ENCODE results near the gene AP1AR. TPM values are rescaled to one million over a fixed set of nuclear protein-coding genes. Genes with fewer than 3 reads are reported as not detected.
"Not testable (repeated sequence)": the region's sequence is repeated elsewhere in the genome, so short reads cannot be mapped to it uniquely, and the experiment has no call there.

The AP1AR gene
- total RNA-seq, 4 donors from 2014 or later, result 13.4 to 22.7 (median 15.6) TPM

- no peak overlapping the region for H3K4me3 ChIP-seq
- no peak for TF ChIP-seq POLR2A (IDR thresholded peaks at IDR 0.05)
- TF ChIP-seq POLR2AphosphoS5 (IDR thresholded peaks at IDR 0.05), result no peak
- TF ChIP-seq, protein P1, sequence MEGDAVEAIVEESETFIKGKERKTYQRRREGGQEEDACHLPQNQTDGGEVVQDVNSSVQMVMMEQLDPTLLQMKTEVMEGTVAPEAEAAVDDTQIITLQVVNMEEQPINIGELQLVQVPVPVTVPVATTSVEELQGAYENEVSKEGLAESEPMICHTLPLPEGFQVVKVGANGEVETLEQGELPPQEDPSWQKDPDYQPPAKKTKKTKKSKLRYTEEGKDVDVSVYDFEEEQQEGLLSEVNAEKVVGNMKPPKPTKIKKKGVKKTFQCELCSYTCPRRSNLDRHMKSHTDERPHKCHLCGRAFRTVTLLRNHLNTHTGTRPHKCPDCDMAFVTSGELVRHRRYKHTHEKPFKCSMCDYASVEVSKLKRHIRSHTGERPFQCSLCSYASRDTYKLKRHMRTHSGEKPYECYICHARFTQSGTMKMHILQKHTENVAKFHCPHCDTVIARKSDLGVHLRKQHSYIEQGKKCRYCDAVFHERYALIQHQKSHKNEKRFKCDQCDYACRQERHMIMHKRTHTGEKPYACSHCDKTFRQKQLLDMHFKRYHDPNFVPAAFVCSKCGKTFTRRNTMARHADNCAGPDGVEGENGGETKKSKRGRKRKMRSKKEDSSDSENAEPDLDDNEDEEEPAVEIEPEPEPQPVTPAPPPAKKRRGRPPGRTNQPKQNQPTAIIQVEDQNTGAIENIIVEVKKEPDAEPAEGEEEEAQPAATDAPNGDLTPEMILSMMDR (IDR thresholded peaks at IDR 0.05), result no peak
- no peak for TF ChIP-seq EP300 (IDR thresholded peaks at IDR 0.05)
- peaks cover 3% of the 10 kb centered on the region for H3K4me1 ChIP-seq
- no peak overlapping the region for H3K27ac ChIP-seq
- WGBS, result 65% methylated on average over 3 of the region's 3 CpGs
- H3K27me3 ChIP-seq, result no peaks in the 10 kb centered on the region
- H3K9me3 ChIP-seq, result no peaks in the 10 kb centered on the region
- DNase-seq (ENCODE audit: low spot score in 2 of 2), result no peak
- H3K36me3 ChIP-seq, result no peaks in the 10 kb centered on the region
These were observed 58.8 kb downstream of the AP1AR start for GRCh38 chr4:112290341-112290740.

DNA sequence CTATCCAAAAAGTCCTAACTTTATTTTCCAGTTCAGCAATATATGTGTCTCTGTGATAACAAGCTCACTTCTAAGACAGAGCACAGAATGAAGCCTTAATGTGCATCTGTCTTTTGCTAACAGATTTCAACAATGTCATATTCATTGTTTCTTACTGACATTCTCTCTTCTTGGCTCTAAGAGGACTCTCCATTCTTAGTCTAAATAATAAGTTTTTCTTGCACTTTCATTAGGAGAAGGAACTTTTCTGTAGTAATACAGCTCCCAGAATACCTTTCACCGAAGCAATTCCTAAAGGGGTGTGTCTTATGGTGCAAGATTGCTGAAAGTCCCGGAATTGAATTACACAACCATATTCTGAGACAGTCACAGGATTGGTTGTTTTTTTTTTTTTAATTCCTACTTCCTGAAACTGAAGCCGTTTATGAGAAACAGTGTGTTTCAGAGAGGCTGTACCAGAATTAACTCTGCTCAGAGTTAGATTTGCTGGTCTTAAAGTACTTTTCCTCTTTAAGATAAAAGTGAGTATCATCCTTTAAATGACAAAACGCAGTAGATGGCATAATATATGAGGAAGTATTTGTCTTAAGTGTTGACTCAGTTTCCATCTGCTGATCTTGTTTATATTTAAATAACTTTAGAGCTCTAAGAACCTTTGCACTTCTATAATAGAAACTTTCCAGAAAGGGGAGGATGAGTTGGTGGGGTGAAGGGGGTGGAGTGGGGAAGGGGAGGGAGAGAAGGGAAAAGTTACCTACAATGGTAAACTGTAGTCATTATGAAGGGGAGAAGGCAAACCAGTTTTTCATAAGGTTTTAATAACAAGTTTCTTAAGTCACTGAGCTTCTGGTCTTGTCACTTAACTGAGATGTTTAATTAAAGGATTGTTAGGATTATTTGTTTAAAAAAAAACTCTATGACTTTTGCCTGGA lies 65.6 kb downstream of the AP1AR start, which contains the start of gene ALPK1:
TSS of gene ALPK1 (plus strand) at position 421 of the 932 bp plus-strand sequence.
- no peaks in the 10 kb centered on the region for H3K27me3 ChIP-seq
- TF ChIP-seq POLR2A (IDR thresholded peaks at IDR 0.05) (peak in 1 of 2 donors; percentile 68), POLR2AphosphoS5 (IDR thresholded peaks at IDR 0.05) (peak in 1 of 3 donors; percentile 53)
- TF ChIP-seq, protein P1 (IDR thresholded peaks at IDR 0.05), result no peak
- no peaks in the 10 kb centered on the region for H3K9me3 ChIP-seq
- H3K36me3 ChIP-seq, result peaks cover 8% of the 10 kb centered on the region
- peak within 1 kb of the TSS; percentile 77 for H3K27ac ChIP-seq
- H3K4me3 ChIP-seq, result peak within 1 kb of the TSS; percentile 42
- DNase-seq (ENCODE audit: low spot score in 2 of 2), result no peak
- H3K4me1 ChIP-seq, result peaks cover 20% of the 10 kb centered on the region
- WGBS, result 0% methylated on average over 4 of the region's 4 CpGs

GRCh38 chr4:112299721-112300120 lies 68.1 kb downstream of the AP1AR start:
- 87% methylated on average over 4 of the region's 4 CpGs for WGBS
- H3K4me3 ChIP-seq, result no peak overlapping the region
- DNase-seq (ENCODE audit: low spot score in 2 of 2), result no peak
- H3K4me1 ChIP-seq, result peaks cover 20% of the 10 kb centered on the region
- peaks cover 14% of the 10 kb centered on the region for H3K36me3 ChIP-seq
- H3K27ac ChIP-seq, result no peak overlapping the region
- TF ChIP-seq, protein P1 (IDR thresholded peaks at IDR 0.05), result no peak
- TF ChIP-seq POLR2A (IDR thresholded peaks at IDR 0.05) (no peak), POLR2AphosphoS5 (IDR thresholded peaks at IDR 0.05) (no peak), EP300 (IDR thresholded peaks at IDR 0.05) (no peak)
- H3K27me3 ChIP-seq, result no peaks in the 10 kb centered on the region
- no peaks in the 10 kb centered on the region for H3K9me3 ChIP-seq

DNA sequence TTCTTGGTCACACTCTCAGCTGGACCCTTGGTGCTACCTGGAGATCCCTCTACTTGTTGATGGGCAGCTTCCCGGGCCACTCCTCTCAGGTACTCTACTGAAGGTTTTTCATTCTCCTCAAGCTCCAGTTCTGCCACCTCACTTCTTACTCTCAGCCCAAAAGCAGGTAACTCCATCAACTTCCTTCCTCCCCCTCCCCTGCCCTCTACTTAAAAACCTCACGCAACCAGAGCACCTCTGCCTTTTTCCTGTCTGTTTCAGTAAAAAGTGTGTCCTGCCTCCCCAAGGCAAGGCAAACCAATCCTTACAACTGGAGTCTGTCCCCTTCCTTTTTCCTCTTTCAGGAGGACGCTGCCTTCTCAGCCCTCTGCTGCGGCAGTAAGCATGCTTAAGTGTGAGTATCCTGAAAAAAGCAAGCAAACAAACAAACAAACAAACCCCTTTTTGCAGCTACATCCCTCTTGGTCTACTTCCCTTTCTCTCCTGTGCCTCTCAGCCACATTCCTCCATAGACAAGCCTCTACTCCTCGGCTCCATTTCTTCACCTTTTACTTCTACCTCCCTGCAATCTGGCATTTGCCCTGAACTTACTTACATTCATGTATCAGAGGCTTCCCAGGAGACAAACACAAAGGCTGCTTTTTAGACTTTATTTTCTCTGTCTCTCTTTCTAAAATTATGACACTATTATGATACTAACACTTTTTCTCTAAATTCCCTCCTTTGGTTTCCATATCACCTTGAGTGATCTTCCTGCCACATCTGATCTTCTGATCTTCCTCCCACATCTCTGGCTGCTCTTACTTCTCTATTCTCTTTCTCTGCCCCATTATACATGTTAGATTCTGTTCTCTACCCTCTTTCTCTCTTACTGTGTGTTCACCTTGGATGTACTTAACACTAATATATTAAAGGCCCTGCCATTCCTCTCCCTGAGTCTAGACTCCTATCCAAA lies 71.0 kb downstream of the AP1AR start:
- DNase-seq (ENCODE audit: low spot score in 2 of 2), result no peak
- Histone ChIP-seq H3K4me3 (no peak overlapping the region), H3K27me3 (no peaks in the 10 kb centered on the region), H3K27ac (no peak overlapping the region), H3K9me3 (no peaks in the 10 kb centered on the region), H3K4me1 (peaks cover 13% of the 10 kb centered on the region), H3K36me3 (peaks cover 14% of the 10 kb centered on the region)
- no peak for TF ChIP-seq POLR2A (IDR thresholded peaks at IDR 0.05)
- TF ChIP-seq EP300 (IDR thresholded peaks at IDR 0.05), result no peak
- no peak for TF ChIP-seq POLR2AphosphoS5 (IDR thresholded peaks at IDR 0.05)
- TF ChIP-seq, protein P1 (IDR thresholded peaks at IDR 0.05), result no peak
- 83% methylated on average over 5 of the region's 5 CpGs for WGBS

GRCh38 chr4:112305477-112305876 lies 73.9 kb downstream of the AP1AR start:
- H3K27me3 ChIP-seq; H3K4me3 ChIP-seq; H3K4me1 ChIP-seq; H3K9me3 ChIP-seq; DNase-seq (ENCODE audit: low spot score in 2 of 2); H3K27ac ChIP-seq: not testable (repeated sequence)
- WGBS, result 100% methylated on average over 2 of the region's 3 CpGs
- peaks cover 14% of the 10 kb centered on the region for H3K36me3 ChIP-seq

DNA sequence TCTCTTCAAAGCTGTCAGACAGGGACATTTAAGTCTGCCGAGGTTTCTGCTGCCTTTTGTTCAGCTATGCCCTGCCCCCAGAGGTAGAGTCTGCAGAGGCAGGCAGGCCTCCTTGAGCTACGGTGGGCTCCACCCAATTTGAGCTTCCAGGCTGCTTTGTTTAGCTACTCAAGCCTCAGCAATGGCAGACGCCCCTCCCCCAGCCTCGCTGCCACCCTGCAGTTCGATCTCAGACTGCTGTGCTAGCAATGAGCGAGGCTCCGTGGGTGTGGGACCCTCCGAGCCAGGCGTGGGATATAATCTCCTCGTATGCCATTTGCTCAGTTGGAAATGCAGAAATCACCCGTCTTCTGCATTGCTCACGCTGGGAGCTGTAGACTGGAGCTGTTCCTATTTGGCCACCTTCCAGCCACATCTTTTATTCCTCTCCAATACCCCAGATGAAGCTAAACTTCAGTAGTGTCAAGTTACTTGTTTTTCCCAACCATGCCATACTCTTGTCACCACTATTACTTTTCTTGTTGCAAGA lies 77.7 kb downstream of the AP1AR start:
- not testable (repeated sequence) for DNase-seq (ENCODE audit: low spot score in 2 of 2); H3K36me3 ChIP-seq; H3K4me1 ChIP-seq; H3K27ac ChIP-seq; H3K9me3 ChIP-seq; H3K27me3 ChIP-seq
- WGBS, result 41% methylated on average over 12 of the region's 12 CpGs
- H3K4me3 ChIP-seq, result peak overlapping the region; percentile 15

Measured in suprapubic skin (tissue), 4 donors.